HT1080 (cell line): Measurements from ENCODE around the gene KRT13. TPM values are rescaled to one million over a fixed set of nuclear protein-coding genes. Genes with fewer than 3 reads are reported as not detected.
A peak's percentile ranks its signal among the peaks of the same experiment; 100 is the strongest.

ENCODE experiments used
- DNase-seq: peaks from one replicate; pipeline ENCODE4 v3.0.0-alpha.2; 2015; ENCODE audit warnings: low read depth
- total RNA-seq: library from RNA; depleted of rRNA; stranded (reverse); fragments of >200 nt; shearing (Covaris generic); gene quantifications from 2 replicates; pipeline ENCODE4 v1.2.3, GENCODE V29; 2014

Gene KRT13
- total RNA-seq, 1 experiment from 2014 or later = not detected

- DNase-seq = no peak
Measured at GRCh38 chr17:41537990-41538389, 32.6 kb upstream of the KRT13 start.

GRCh38 chr17:41537614-41537954 lies 32.2 kb upstream of the KRT13 start:
- no peak for DNase-seq

GRCh38 chr17:41536741-41537613 lies 31.6 kb upstream of the KRT13 start:
- DNase-seq = no peak

GRCh38 chr17:41535764-41536481 lies 30.5 kb upstream of the KRT13 start:
- no peak for DNase-seq

GRCh38 chr17:41534899-41535546 lies 29.6 kb upstream of the KRT13 start:
- no peak for DNase-seq

GRCh38 chr17:41533613-41534012 lies 28.2 kb upstream of the KRT13 start:
- DNase-seq = no peak

- no peak for DNase-seq
Measured at GRCh38 chr17:41532947-41533570, 27.6 kb upstream of the KRT13 start.

- no peak for DNase-seq
Measured at GRCh38 chr17:41531993-41532392, 26.6 kb upstream of the KRT13 start.

- DNase-seq = peak; percentile 92
Measured at GRCh38 chr17:41530062-41531048, 24.9 kb upstream of the KRT13 start.

GRCh38 chr17:41529491-41529915 lies 24.1 kb upstream of the KRT13 start:
- DNase-seq = no peak

- DNase-seq = no peak
Measured at GRCh38 chr17:41528959-41529353, 23.5 kb upstream of the KRT13 start.

GRCh38 chr17:41527063-41528023 lies 21.9 kb upstream of the KRT13 start:
- DNase-seq = no peak

- no peak for DNase-seq
Measured at GRCh38 chr17:41524261-41524660, 18.8 kb upstream of the KRT13 start.

GRCh38 chr17:41523787-41524186 lies 18.4 kb upstream of the KRT13 start:
- DNase-seq = peak; percentile 33

- no peak for DNase-seq
Measured at GRCh38 chr17:41523225-41523593, 17.8 kb upstream of the KRT13 start.

GRCh38 chr17:41522301-41523224 lies 17.2 kb upstream of the KRT13 start:
- DNase-seq = peak; percentile 20

GRCh38 chr17:41521574-41522261 lies 16.3 kb upstream of the KRT13 start:
- DNase-seq = peak; percentile 96
